ENCODE measurements around the gene PNMA6A. TPM values are rescaled to one million over a fixed set of nuclear protein-coding genes. Genes with fewer than 3 reads are reported as not detected.
A peak's percentile ranks its signal among the peaks of the same experiment; 100 is the strongest.
"Not testable (repeated sequence)": the region's sequence is repeated elsewhere in the genome, so short reads cannot be mapped to it uniquely, and the experiment has no call there.

Gene PNMA6A
- total RNA-seq, 3 donors from 2014 or later, result 0.26 to 2.6 (median 0.27) TPM

- no peak overlapping the region for H3K4me3 ChIP-seq
- H3K4me1 ChIP-seq (ENCODE audit: low read depth), result no peaks in the 10 kb centered on the region
- DNase-seq (no peak), ATAC-seq (no peak)
- no peaks in the 10 kb centered on the region for H3K9me3 ChIP-seq
- TF ChIP-seq CTCF (IDR thresholded peaks at IDR 0.05), result no peak
- intact Hi-C loops (cut with DNase I, micrococcal nuclease), result no loop called here
- H3K36me3 ChIP-seq (ENCODE audit: low read depth), result no peaks in the 10 kb centered on the region
These were observed 2.1 kb downstream of the PNMA6A start for GRCh38 chrX:153074262-153074899.

- intact Hi-C loops (cut with DNase I, micrococcal nuclease), result no loop called here
- DNase-seq (peak in 1 of 3 donors; percentile 45), ATAC-seq (no peak)
- no peak for TF ChIP-seq CTCF (IDR thresholded peaks at IDR 0.05)
- Histone ChIP-seq H3K4me3 (no peak overlapping the region), H3K9me3 (no peaks in the 10 kb centered on the region), H3K4me1 (ENCODE audit: low read depth) (no peaks in the 10 kb centered on the region), H3K36me3 (ENCODE audit: low read depth) (no peaks in the 10 kb centered on the region)
These were observed 2.7 kb downstream of the PNMA6A start for GRCh38 chrX:153074935-153075334.

DNA sequence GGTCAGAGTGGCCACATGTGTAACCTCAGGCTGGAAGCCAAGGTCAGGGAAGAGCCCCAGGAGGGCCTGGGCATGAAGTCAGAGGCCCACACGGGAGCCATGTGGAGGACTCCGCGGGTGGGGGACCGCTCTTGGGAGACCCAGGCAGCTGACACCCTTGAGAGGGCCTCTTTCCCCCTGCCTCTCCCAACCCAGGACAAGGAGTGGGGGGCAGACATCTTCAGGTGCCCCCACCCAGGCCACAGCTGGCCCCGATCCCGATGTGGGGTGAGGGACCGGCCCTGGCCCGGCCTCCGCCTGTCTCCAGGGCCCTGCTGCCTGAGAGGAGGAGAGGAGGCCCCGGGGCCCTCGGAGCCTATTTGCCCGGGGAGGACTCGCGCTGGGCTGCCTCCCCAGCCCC lies 3.1 kb downstream of the PNMA6A start:
- no peak for TF ChIP-seq CTCF (IDR thresholded peaks at IDR 0.05)
- intact Hi-C loops (cut with DNase I, micrococcal nuclease), result no loop called here
- H3K36me3 ChIP-seq (ENCODE audit: low read depth), result no peaks in the 10 kb centered on the region
- no peaks in the 10 kb centered on the region for H3K4me1 ChIP-seq (ENCODE audit: low read depth)
- no peak for ATAC-seq
- no peaks in the 10 kb centered on the region for H3K9me3 ChIP-seq
- DNase-seq, result peak in 1 of 3 donors; percentile 32
- no peak overlapping the region for H3K4me3 ChIP-seq

GRCh38 chrX:153077437-153078135 lies 5.3 kb downstream of the PNMA6A start:
- H3K4me3 ChIP-seq; intact Hi-C loops (cut with DNase I, micrococcal nuclease); DNase-seq; H3K9me3 ChIP-seq; H3K36me3 ChIP-seq (ENCODE audit: low read depth); H3K4me1 ChIP-seq (ENCODE audit: low read depth): not testable (repeated sequence)
- peak; percentile 55 for ATAC-seq

DNA sequence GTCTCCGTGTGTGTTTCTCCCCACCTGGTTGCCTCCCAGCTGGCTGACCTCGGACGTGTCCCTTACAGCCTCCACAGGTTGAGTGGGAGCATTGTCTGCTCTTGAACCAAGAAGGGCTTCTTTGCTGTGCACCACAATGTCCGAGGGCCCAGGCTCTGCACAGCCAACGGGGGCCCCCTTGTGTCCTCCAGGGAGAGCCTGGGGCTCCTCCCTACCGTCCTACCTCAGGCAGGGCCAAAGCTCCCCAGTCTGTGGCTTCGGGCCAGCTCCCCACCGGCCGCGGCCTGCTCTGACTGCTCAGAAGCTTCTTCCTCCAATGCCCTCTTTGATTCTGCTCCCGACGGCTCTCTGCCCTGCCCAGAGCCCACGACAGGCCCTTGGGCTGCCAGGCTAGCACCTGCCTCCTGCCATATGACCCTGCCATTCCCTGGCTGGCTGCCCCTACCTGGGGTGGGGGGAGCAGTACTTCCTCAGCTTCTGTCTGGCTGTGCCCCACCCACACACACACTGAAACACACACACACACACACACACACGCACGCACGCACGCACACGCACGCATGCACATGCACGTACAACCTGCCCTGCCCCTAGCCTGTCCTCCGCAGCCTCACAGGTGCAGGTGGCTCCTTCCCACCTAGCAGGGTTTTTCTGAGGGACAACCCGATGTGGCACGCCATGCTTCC lies 11.1 kb downstream of the PNMA6A start:
- DNase-seq; H3K4me1 ChIP-seq (ENCODE audit: low read depth); H3K9me3 ChIP-seq; H3K4me3 ChIP-seq; intact Hi-C loops (cut with DNase I, micrococcal nuclease); H3K36me3 ChIP-seq (ENCODE audit: low read depth): not testable (repeated sequence)
- peak; percentile 26 for ATAC-seq

DNA sequence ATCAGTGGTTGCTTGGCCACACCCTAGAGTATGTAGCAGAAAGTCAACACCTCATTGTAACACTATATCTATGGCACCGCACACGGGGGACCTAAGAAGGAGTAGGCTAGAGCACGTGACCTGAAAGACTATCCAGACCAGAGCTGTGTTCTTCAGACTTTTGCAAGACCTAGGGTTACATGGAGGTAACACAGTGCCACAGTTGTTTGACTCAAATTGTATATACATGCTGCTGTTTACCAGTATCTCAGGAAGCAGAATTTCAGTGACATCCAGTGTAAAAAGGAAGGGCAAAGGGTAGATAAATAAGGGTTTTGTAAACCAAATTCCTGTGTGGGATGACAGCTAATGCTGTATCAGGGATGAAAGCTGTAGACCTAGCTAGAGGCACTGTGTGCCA lies 30.2 kb downstream of the PNMA6A start:
- DNase-seq (no peak), ATAC-seq (no peak)
- Histone ChIP-seq H3K36me3 (ENCODE audit: low read depth) (no peaks in the 10 kb centered on the region), H3K9me3 (no peaks in the 10 kb centered on the region), H3K4me1 (ENCODE audit: low read depth) (no peaks in the 10 kb centered on the region), H3K4me3 (no peak overlapping the region)
- intact Hi-C loops (cut with DNase I, micrococcal nuclease), result no loop called here
- TF ChIP-seq CTCF (IDR thresholded peaks at IDR 0.05), result no peak

DNA sequence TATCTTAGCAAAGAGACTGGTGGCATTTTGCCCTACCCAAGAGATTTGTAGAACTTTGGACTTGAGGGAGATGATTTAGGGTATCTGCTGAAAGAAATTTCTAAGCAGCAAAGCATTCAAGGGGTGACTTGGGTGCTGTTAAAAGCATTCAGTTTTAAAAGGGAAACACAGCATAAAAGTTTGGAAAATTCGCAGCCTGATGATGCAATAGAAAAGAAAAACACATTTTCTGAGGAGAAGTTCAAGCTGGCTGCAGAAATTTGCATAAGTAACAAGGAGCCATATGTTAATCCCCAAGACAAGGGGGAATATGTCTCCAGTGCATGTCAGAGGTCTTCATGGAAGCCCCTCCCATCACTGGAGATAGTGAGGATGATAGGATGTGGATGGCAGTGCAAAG lies 32.7 kb downstream of the PNMA6A start:
- H3K4me3 ChIP-seq; H3K36me3 ChIP-seq (ENCODE audit: low read depth); H3K4me1 ChIP-seq (ENCODE audit: low read depth); ATAC-seq; H3K9me3 ChIP-seq; DNase-seq; intact Hi-C loops (cut with DNase I, micrococcal nuclease): not testable (repeated sequence)

DNA sequence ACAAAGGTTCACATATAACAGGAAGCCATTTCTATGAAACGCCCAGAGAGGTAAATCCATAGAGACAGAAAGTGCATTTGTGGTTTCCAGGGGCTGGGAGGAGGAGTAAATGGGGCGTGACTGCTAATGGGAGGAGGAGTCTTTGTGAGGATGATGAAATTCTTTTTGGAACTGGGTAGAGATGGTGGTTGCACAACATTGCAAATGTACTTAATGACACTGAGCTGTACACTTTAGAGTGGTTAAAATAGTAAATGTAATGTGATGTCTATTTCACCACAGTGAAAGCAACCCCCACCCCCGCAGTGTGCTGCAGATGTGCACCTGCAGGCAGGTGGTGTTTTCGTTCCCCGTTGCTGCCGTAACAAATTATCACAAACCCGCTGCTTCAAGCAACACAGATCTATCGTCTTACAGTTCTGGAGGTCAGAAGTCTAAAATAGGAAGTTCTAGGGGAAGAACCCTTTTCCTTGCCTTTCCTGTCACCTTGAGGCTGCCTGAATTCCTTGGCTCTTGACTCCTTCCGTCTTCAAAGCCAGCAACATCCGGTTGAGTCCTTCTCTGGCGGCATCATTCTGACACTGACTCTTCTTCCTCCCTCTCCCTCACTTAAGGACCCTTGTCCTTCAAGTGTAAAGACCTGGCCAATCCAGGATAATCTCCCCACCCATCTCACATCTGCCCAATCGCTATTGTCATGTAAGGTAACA lies 34.0 kb downstream of the PNMA6A start:
- H3K9me3 ChIP-seq; H3K4me3 ChIP-seq; H3K36me3 ChIP-seq (ENCODE audit: low read depth); H3K4me1 ChIP-seq (ENCODE audit: low read depth); DNase-seq; intact Hi-C loops (cut with DNase I, micrococcal nuclease): not testable (repeated sequence)
- peak; percentile 34 for ATAC-seq

DNA sequence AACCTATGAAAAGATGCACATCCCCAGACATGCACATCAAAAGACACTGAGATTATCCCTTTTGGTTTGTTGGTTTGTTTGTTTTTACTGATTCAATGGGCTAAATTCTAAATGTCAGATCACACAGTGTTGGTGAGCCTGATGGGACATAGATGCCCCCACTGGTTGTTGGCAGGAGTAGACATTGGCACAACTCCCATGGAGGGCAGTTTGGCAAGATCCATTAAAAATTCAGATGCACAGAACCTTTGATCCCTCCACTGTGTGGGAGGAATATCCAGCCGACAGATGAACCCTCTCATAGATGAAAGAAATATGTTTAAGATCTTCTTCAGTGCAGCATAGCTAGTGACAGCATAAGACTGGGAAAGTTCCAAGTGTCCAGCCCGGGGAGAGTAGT lies 38.5 kb downstream of the PNMA6A start:
- intact Hi-C loops (cut with DNase I, micrococcal nuclease); H3K4me3 ChIP-seq; DNase-seq; H3K9me3 ChIP-seq; H3K36me3 ChIP-seq (ENCODE audit: low read depth); H3K4me1 ChIP-seq (ENCODE audit: low read depth); ATAC-seq: not testable (repeated sequence)

All from mucosa of descending colon (tissue), 3 donors.